Stimulated activated CD8-positive, alpha-beta memory T cell treated with anti-CD3 and anti-CD28 coated beads, Interleukin-4, amount 100 ng/mL, for 1 hour (primary cell): ENCODE results near the gene LOXL4.

Experiments used
- DNase-seq, 2 donors: peaks; one replicate each; pipeline ENCODE4 v3.0.0-alpha.2; 2020; ENCODE audit warnings: low read depth in 2 of 2, low spot score in 1 of 2

Gene LOXL4

DNA sequence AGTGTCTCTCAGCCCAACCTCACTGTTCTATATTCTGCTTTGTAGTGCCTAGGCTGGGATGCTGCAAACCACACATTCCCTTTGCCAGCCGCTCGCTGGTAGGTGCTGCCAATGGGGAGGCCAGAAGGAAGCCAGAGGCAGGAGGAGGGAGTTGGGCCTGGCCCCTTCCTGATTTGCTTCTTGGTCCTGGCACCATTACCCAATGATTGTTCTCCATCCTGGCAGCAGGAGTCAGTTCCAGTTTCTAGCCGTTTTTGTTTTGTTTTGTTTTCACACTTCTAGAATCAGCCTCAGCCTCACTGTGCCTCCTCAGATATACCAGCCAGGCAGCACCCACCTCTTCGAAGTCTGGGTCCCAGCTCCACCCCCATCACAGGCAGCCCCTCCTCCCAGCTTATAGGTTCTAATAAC lies 27.4 kb upstream of the LOXL4 start:
- no peak for DNase-seq

GRCh38 chr10:98294270-98294627 lies 26.3 kb upstream of the LOXL4 start:
- DNase-seq, result no peak

GRCh38 chr10:98293550-98294269 lies 25.7 kb upstream of the LOXL4 start:
- no peak for DNase-seq

DNA sequence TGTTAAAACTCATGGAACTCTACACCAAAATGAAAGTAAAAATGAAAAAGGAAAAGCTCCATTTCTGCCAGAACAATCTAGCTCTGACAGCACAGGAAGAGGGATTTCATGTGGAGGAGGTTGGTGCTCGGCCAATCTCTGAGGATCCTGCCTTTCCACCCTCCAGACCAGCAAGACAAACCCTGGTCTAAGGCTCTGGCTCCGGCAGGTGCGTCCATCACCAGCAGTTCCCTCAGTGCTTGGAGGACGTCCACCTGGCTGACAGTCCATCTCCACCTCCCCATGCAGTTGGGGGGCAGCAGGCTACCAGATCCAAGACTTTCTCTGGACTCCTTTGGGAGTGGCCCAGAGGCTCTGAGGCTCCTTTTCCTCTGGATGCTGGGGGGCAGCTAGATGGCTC lies 25.0 kb upstream of the LOXL4 start:
- DNase-seq, result no peak

DNA sequence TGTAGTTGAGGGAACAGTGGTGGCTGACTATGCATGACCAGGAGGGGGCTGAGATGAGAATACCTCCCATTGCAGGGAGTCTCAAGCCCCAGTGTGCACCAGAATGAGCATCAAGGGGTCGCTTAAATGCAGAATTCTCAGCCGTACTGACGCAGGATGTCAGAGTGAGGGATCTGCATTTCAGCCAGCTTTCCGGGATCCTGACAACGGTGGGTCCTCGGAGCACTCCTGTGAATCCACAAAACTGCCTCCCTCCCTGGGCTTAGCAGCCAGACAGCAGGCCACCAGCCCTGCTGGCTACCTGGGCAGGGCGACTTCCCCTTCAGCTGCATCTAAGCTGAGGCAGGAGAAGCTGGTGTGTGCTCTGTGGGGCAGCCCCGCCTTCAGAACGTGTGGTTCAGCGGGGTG lies 21.8 kb upstream of the LOXL4 start:
- DNase-seq, result no peak

GRCh38 chr10:98287321-98287720 lies 19.3 kb upstream of the LOXL4 start:
- DNase-seq, result no peak

- DNase-seq, result no peak
These were observed 18.4 kb upstream of the LOXL4 start for GRCh38 chr10:98286419-98286818.

DNA sequence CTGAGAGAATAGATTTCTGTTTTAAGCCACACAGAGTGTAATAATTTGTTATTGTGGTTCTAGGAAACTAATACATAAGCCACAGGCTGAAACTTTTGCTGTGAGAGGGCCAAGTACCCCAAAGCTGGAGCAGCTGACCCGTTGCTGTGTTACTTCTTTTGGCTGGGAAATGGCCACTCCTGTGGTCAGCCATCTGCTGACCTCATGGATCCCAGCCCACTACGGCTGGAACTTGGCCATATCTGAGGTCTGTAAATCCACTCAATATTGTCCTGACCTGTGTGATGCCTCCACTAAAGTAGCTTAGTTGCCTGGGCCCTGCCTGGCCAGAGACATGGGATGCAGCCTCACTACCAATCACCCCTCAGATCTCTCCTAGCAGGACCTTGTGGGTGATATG lies 17.4 kb upstream of the LOXL4 start:
- no peak for DNase-seq

- no peak for DNase-seq
These were observed 8.3 kb upstream of the LOXL4 start for GRCh38 chr10:98276311-98276710.

DNA sequence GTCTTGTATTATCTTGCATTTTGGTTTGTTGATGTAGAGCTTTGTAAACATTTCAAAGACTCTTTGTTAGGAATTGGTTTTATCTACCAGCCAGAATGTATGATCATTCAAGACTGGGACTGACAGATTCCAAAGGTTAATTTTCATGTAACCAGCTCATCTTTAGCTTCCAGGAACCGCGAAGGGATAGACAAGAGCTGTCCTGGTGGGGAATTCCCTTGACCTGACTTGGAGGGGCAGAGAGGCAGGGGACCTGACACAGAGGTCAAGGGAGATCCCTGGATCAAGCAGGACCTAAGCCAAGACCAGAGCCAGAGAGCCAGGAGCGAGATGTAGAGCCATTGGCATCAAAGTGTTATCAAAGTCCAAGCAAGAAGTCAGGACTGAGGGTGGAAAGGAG lies 6.6 kb upstream of the LOXL4 start:
- no peak for DNase-seq

- no peak for DNase-seq
These were observed 5.3 kb upstream of the LOXL4 start for GRCh38 chr10:98273057-98273850.

GRCh38 chr10:98272656-98273055 lies 4.7 kb upstream of the LOXL4 start:
- DNase-seq, result no peak

- no peak for DNase-seq
These were observed 4.3 kb upstream of the LOXL4 start for GRCh38 chr10:98272245-98272644.

DNA sequence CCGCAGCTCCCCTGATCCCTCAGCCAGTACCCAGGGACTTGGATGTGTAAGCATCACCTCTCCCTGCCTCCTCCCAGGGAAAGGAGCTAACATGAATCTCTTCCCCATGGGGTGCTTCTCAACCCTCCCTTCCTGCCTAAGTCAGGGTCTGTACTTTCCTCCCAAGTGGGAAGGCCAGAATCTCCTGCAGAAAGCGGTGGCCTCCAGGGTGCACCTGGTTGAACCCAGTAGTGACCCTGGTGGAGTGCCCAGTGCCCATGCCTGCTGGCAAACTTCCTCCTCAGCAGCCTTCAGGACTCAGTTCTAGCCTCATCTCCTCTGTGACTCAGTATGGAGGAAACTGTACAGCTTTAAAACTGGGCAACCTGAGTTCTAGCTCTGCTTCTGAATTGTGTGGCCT lies 2.8 kb upstream of the LOXL4 start:
- no peak for DNase-seq

DNA sequence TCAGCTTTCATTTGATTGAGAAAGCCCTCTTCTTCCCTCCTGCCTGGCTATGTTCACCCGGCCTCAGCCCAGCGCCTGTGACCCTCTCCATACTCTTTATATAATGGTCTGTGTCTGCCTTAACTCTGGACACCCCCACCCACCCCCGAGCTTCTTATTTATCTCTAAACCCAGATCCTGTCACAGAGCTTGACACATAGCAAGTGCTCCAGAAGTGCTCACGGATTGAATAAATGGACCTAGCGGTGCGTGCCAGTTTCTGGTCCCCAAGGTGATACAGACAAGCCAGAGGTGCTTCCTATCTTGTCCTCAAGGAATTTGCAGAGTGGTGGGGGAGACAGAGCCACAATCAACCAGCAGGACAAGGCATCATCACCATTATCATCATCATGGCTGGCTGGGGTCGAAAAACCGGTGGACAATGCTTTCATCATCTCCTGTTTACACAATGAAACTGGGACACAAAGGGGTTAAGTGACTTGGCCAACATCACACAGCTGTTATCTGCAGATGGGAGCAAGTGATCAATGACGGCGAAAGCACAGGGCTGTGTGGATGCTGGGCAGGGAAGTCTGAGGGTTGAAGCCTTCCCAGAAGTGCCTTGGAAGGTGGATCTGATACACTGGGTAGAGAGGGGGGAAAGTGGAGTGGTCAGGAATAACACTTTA lies 2.2 kb upstream of the LOXL4 start:
- DNase-seq, result no peak

GRCh38 chr10:98269435-98269912 lies 1.5 kb upstream of the LOXL4 start:
- no peak for DNase-seq

DNA sequence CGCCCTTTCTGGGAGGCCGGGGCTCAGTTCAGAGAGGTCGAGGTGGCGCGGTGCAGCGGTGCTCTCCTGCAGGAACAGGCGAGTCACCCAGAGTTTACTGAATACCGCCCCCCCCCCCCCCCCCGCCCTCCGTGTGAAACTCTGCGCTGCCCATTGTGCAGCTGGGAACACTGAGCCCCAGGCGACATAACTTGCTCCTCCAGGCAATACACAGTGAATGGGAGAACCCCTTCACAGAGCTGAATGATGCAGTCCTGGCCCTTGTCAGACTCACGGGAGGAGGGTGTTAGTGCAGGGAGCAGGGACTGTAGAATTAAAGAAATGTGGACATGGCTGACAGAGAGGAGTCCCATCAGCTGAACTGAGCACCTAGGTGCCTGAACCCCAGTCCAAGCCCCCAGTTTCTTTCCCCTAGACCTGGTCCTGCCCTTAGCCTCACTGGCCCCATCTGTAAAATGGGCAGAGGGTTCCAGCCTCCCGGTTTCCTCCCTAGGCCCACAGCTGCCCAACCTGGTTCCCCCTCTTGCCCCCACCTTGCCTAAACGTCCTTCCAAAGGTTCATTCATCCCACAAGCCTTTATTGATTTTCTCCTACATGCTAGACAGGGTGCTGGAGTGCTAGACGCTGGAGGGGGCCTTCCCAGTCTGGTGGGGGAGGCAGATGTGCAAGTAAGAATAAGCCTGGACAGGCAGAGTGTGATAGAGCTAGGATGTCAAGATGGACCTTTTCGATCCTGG lies 869 bp upstream of the LOXL4 start:
- no peak for DNase-seq

DNA sequence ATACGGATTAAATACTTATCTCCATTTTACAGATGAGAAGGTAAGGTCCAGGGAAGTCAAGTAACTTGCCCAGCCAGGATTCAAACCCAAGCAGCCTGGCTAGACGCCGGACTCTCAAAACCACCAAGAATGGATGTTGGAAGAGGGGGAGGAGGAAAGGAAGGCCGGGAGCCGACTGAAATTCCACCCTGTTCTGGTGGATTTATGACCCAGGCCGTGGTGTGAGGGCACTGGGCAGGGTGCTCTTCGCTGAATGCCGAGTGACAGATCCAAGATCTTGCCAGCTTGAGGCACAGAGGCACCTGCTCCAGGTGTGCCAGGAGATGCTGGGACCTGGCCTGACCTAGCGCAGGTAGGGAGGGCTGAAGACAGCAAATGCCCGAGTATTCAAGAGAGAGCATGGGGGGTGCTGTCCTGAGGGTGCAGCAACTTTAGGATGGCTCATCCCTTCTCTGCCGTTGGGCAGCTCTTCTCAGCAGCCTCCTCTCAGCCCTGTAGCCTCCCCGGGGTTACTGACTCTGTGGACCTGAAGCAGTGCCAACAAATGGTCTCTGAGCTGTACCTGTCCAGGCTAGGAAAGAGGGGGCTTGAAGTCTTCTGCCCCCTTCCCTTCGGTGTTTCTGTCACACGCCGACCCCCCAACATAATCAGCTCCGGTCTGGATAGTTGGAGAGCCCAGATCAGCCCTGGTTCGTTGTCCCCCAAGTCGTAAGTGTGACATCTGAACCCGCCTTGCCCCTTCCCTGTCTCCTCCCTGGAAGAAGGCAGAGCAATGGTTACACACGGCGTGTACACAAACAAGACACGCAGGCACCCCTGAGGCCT lies 713 bp downstream of the LOXL4 start:
- no peak for DNase-seq

DNA sequence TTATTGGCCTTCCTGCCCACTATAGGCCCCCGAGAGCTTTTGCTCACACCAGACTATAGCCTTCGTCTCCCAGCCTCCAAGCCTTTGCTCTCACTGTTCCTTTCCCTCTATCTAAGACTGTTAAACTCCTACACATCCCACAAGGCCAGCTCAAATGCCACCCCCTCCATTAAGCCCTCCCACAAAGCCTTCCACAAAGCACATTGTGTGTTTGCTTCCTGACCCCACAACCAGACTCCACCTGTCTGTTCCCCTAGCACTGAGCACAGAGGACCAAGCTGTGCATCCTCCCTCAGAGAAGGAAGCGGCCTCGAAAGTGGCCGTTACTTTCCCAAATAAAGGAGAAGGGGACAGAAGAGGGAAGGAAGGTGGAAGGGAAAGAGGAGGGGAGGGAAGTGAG lies 1.3 kb downstream of the LOXL4 start:
- no peak for DNase-seq
